CD4-positive, alpha-beta T cell treated with Interleukin-1 beta for 1 hour (primary cell): ENCODE data around the gene DUS2.
"Not testable (repeated sequence)": the region's sequence is repeated elsewhere in the genome, so short reads cannot be mapped to it uniquely, and the experiment has no call there.

Experiments used
- DNase-seq, 2 donors: peaks; one replicate each; pipeline ENCODE4 v3.0.0-alpha.2; 2020 to 2022

Gene DUS2

DNA sequence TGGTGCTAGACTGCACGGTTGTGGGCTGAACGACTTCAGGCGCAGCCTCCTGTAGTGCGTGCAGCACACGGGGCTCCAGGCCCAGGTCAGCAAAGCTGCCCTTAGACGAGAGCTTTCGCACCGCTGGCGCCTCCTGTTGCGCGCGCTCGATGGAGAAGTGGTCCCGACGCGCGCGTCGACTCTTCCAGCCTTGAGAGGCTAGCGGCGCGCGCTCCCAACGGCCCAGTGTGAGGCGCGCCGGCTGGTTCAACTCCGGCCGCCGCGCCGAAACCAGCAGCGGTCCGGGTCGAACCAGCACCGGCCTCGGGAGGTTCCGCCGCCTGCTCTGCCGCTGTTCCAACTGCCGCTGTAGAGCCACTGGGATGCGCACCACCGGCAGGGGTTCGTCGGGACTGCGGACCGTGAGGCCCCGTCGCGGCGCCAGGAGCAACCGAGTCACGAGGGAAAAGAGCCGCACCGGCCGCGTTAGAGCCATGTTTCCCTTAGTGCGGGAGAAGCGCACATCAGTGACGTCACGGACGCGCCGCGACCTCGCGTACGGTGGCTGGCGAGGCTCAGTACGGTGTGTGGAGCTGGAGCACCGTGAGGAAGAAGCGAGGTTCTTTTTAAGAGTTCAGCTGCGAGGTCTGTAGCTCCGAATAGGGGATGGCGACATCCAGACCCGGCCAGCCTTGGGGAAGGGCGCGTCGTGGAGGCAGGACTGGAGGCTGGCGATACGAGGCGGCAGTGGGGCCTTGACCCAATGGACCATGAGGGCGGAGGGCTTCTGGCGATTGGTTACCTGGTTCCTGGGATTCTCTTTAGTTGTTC is at the start of gene DUS2, which contains the start of gene DDX28:
DUS2 (plus strand) TSS at position 557 of the 810 bp plus-strand sequence. CDS start 14,740 bp downstream, outside the sequence.
DDX28 (minus strand) TSS at position 505 of the 810 bp plus-strand sequence; CDS start at position 475, 30 bp downstream.
- DNase-seq: peak; percentile 91 to 95

DNA sequence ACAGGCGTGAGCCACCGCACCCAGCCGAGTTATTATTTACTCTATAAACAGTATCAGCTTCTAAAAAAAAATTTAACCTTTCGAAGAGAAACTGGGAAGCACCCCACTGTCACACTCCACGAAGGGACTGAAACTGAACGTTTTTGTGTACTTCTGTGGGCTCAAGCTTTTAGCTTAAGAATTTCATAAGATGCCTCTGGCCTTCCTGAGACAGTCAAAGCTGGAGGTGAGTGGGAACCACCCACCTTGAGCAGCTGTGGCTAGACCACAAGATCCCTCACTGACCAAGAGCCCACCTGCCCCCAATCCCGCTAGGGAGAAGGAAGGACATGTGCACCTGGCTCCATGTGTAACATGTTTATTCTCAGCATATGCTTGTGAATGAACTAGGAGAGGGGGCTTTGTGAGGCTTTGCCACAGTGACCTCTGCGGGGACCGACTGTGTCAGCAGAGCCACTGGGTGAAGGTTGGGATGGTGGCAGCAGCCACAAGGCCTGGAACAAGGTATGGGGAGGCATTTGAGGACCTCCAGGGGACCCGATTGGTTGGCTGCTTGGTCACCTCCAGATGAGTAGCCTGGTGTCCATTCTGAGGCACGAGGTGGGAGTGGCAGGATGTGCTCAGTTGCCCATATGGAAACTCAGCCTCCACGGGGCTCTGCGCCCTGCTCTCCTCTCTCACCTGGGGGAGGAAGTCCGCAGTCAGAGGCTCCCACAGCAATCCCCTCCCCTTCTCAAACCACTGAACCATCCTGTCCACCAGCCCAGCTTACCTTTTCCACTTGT is 47.6 kb upstream of the DUS2 start:
- no peak for DNase-seq

DNA sequence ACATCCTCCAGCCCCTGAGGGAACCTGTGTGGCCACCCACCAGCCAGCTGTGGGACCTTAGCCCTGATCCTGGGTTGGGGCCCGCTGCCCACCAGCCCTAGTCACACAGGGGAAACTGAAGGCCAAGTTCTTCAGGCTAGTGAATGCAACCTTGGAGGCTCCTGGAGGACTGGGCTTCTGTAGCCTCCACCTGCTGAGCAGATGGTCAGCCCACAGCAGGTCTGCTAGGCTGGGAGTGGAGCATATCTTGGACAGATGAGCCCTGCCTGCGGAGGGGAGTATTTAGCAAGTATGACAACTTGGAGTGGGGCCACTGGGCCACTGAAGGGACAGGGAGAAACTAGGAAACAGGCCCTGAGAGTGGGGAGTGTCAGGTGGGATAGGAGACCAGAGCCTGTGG is 46.9 kb upstream of the DUS2 start:
- no peak for DNase-seq

DNA sequence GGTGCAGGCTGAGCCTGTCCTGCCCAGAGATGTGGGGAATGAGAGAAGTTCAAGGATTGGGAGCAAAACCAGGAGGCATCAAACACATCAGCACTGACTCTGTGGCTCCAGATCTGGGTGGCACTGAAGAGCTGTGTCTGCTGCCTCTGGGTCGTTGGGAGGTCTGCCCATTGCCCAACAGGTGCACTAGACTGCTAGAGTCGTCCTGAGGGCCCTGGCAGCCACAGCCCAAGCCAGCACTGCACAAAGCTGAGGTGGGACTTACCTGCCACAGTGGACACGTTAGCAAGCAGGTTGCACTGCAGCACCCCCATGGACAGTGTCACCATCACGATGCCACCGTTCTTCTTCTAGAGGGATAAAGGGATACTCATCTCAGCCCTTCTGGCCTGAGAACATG is 46.1 kb upstream of the DUS2 start:
- DNase-seq: no peak

DNA sequence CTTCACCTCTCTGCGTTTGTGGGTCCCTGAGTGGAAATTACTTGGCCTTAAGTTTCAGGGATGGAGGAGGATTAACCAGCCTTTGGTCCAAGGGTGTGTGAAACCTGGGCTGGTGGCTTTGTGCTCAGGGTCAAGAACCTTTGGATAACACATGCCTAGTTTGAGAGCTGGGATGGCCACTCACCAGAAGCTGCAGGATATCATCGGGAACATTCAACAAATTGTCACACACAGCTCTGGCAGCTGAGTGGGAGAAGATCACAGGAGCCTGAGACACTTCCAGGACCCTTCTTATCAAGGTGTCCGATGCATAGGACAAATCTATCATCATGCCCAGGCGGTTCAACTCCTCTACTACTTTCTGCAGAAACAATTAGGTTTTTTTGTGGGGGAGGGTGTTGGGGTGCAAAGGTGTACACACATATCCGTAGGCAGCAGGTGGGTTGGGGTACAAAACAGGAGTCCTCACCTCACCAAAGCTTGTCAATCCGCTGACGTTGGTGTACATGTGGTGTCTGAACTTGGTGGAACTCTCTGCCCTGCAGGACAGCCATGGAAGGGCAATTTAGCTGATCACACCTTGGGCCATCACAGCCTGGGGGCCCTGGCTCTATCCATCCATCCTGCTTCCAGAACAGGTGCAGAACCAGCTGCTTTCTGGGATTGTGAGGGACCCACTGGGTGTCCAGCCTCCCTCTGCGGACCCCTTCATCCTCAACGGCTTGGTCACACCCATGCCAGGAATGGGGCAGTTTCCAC is 45.4 kb upstream of the DUS2 start:
- DNase-seq: no peak

DNA sequence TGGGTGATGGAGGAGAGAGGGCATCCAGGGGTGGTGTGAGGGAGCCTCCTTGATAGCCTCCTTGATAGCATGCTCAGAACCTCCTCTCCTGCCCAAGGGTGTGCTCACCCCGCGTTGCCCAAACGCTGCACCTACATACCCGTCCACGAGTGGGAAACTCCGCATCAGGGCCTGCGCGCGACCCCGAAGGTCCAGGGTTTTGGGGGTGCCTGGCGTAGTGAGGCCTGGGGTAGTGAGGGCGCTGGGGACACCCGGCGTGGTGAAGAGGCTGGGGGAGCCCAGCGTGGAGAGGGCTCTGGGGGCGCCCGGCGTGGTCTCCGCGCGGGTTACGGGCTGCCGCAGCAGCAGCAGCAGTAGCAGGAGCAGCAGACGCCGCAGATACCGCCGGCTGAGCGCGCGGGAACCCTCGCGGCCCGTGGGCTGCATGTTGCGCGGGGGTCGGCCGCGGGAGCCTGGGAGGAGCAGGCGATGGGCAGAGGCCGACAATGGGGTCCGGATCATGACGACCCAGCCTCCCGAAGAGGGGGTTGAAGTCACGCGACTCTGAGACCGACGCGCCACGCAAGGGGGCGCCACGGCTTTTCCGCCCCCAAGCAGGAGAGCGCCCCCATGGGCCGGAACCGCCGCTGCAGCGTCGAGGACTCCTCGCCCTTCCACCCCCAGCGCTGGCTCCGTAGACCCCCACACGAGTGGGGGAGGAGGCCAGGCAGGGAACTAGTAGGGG is 43.0 kb upstream of the DUS2 start, which contains the start of gene DPEP3:
DPEP3 (minus strand) TSS at position 545 of the 724 bp plus-strand sequence; CDS start at position 426, 119 bp downstream.
- DNase-seq: peak in 1 of 2 donors; percentile 14

DNA sequence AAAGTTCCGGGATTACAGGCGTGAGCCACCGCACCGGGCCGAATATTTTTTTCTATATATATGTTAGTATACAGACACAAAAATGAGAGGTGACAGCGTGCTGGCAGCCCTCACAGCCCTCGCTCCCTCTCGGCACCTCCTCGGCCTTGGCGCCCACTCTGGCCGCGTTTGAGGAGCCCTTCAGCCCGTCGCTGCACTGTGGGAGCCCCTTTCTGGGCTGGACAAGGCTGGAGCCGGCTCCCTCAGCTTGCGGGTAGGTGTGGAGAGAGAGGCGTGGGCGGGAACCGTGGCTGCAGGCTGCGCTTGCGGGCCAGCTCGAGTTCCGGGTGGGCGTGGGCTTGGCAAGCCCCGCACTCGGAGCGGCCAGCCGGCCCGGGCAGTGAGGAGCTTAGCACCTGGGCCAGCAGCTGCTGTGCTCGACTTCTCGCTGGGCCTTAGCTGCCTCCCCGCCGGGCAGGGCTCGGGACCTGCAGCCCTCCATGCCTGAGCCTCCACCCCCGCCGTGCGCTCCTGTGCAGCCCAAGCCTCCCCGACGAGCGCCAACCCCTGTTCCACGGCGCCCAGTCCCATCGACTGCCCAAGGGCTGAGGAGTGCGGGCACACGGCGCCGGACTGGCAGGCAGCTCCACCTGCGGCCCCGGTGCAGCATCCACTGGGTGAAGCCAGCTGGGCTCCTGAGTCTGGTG is 40.9 kb upstream of the DUS2 start:
- DNase-seq: no peak

DNA sequence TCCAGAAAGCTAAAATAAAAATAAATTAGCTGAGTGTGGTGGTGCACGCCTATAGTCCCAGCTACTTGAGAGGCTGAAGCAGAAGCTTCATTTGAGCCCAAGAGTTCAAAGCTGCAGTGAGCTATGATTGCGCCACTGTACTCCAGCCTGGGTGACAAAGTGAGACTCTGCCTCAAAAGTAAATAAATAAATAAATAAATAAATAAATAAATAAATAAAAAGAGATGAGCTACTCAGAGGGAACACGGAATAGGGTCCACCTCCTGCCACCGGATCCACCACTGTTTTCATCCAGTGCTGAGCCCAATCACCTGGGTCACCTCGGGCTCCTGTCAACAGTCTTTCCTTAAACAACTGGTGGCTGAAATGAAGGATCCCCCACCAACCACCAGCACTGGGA is 36.1 kb upstream of the DUS2 start:
- no peak for DNase-seq

DNA sequence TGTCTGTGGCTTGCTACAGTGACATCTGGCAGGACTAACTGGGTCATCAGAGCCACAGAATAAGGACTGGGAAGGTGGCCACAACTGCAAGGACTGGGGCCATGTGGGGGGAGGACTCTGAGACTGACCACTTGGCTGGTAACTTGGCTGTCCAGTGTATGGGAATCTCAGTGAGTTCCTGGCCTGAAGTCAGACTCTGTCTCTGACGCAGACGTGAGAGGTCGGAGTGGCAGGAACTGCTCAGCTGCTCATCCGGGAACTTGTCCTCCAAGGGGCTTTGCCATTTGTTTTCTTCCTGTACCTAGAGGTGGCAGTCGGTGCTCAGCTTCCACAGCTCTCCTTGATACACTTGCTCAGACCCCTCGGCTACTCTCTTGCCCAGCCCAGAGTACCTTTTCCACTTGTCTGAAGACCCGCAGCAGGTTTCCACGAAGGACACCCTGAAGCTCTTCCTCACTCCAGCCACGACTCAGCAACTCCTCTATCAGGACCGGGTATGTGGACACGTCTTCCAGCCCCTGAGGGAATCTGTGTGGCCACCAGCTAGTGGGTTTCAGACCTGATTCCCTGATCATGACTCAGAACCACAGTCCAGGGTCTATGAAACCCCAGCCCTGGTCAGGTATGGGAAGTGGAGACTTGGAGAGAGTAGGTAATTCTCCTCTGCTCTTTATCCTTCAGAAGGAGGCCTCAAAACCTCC is 35.5 kb upstream of the DUS2 start:
- no peak for DNase-seq

DNA sequence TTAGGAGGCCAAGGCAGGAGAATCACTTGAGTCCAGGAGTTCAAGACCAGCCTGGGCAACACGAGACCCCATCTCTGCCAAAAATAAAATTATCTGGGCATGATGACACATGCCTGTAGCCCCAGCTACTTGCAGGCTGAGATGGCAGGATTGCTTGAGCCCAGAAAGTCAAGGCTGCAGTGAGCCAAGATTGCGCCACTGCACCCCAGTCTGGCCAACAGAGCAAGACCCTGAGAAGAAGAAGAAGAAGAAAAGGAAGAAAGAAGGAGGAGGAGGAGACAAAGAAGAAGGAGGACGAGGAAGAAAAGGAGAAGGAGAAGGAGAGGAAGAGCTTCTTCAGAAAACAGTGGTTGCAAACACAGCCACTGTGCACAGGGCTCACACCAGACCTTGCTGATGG is 34.4 kb upstream of the DUS2 start:
- no peak for DNase-seq

DNA sequence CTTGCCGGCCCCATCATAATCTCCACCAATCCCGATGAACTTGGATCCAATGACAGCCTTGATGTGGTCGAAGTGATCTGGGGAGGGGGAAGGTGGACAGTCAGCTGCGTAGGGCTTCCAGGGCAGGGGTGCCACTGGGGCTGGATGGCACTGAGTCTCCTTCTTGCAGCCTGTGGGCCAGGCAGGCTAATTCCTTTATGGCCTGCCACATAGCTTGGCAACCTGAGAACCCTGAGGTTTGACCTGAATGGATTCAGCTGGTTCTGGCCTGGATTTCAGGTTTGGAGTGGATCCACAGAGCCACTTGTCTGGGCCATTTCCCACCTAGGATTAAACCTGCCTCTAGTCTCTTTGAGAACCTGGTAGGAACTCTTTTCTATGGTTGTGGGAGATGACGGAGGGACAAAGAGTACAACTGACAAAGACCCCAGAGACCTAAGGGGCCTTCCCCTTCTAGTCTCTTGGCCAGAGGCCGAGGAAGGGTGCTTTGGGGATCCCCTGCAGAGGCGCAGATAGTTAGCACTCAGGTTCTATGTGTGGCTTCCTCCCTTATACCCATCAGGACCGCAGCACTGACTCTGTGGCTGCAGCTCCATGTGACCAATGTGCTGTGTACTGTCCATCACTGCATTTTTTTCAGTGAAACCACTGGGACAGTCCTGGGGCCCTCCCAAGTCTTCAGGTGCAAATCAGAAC is 33.6 kb upstream of the DUS2 start:
- DNase-seq: no peak

DNA sequence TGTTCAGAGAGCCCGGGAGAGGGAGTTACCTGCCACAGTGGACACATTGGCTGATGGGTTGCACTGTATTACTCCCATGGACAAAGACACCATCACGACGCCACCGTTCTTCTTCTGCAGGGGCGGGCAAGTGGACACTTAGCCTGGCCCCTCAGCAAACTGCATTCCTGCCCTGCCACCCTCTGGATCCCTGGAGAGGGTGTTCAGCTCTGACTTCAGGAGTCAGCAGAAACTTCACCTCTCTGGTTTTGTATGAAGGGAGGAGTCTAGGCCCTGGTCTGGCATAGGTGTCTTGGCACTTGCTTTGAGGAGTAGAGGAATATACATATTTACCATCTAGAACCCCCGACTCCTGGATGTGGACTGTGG is 33.1 kb upstream of the DUS2 start:
- no peak for DNase-seq

DNA sequence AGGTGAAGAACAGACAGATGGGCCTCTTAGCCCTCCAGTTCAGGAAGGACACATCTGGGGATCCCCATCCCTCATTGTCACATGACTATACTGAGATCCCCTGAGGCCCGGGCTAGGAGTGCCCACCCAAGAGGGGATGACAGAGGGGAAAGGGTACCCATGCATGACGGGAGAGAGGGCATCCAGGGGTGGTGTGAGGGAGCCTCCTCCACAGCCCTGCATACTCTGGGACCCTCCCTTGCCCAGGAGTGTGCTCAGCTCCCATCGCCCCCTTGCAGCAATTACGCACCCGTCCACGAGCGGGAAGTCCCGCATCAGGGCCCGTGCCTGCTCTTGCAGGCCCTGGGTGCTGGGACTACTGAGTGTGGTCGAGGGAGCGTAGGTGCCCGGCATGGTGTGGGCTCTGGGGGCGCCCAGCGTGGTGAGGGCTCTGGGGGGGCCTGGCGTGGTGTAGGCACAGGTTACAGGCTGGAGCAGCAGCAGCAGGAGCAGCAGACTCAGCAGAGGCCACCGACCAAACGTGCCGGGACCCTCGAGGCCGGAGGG is 30.4 kb upstream of the DUS2 start:
- no peak for DNase-seq

DNA sequence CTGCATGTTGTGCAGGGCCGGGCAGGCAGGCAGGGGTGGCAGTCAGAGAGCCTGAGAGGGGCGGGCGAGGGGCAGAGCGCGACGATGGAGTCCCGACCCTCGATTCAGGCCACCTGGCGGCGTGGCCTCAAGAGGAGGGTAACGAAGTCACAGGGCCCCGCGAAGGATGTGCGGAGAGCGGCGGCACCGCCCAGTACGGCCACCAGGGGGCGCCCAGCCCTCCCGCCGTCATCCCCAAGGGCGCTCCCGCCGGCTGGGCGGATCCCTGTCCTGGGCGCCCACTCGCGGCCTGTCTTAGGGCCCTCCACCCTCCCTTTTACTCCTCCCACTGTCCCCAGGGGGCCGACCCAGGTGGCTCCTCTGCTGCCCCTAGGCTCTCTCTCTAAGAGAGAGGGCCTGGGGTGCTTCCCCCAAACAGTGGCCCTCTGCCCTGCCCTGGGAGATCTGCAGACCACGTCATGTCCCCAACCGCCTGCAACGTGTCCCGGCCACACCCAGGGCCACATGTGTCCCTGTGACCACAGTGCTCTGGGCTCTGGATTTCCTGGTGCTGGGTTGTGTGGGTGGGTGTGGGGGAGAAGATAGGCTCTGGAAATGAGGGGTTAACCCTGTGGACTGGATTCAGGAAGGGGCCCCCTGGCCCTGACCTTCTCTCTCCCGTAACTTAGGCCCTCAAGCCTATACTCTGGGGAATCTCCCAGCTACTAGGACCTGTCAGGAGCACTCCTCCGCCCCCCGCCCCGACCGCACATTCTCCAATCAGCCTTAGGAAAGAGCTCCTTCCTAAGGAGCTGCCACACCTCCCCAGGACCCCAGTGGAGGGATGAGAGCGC is 29.7 kb upstream of the DUS2 start:
- DNase-seq: peak; percentile 85 to 88

DNA sequence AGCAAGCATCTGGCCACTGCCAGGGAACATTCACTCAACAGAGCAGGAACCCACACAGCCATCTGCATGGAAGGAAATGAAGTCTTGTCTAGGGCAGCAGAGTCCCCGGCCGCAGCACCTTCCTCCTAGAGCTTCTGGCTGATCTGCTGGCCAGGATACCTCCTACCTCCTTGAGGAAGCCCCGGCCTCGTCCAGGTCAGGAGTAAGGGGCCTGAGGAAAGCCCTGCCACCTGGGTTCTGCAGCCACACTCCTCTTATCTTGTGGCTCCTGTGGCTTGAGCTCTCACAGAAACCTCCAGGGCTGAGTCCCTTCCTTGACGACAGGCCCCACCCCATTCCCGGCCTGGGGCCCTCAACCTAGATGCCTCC is 29.1 kb upstream of the DUS2 start:
- DNase-seq: not testable (repeated sequence)

DNA sequence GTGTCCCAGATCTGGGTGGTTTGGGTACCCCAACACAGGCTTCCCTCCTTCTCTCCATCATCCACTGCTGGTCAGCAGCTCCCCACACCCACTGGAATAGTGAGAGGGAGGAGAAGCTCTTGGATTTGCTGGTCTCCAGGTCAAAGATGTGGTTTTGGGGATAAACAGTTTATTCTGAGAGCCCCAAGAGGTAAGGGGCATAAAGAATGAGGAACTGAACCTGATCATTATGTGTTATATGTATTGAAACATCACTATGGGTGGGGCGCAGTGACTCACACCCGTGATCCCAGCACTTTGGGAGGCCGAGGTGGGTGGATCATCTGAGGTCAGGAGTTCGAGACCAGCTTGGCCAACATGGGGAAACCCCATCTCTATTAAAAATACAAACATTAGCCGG is 27.7 kb upstream of the DUS2 start:
- DNase-seq: peak; percentile 34 to 78

DNA sequence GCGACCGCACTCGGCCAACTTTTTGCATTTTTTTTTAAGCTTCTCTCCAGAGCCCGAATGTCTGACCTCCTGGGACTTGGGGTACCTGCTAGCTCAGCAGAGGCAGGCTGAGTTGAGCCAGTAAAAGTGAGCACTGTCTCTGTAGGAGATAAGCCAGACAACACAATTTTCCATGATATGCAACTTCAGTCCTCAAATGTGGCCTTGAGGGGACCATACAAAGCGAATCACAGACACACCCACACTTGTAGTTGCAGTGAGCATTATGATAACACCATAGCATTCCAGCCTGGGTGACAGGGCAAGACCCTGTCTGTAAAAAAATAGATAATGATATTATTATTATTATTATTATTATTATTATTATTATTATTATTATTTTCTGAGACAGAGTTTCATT is 26.4 kb upstream of the DUS2 start:
- DNase-seq: no peak

DNA sequence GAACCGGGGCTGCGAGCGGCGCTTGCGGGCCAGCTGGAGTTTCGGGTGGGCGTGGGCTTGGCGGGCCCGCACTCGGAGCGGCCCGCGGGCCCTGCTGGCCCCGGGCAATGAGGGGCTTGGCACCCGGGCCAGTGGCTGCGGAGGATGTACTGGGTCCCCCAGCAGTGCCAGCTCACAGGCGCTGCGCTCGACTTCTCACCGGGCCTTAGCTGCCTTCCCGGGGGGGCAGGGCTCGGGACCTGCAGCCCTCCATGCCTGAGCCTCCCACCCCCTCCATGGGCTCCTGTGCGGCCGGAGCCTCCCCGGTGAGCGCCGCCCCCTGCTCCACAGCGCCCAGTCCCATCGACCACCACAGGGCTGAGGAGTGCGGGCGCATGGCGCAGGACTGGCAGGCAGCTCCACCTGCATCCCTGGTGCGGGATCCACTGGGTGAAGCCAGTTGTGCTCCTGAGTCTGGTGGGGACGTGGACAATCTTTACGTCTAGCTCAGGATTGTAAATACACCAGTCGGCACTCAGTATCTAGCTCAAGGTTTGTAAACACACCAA is 24.8 kb upstream of the DUS2 start:
- DNase-seq: not testable (repeated sequence)
